ENCODE measurements around the gene SRRT. TPM values are rescaled to one million over a fixed set of nuclear protein-coding genes. Genes with fewer than 3 reads are reported as not detected.

The SRRT gene
- total RNA-seq, 4 donors from 2014 or later = 72.6 to 124 (median 88.6) TPM

DNA sequence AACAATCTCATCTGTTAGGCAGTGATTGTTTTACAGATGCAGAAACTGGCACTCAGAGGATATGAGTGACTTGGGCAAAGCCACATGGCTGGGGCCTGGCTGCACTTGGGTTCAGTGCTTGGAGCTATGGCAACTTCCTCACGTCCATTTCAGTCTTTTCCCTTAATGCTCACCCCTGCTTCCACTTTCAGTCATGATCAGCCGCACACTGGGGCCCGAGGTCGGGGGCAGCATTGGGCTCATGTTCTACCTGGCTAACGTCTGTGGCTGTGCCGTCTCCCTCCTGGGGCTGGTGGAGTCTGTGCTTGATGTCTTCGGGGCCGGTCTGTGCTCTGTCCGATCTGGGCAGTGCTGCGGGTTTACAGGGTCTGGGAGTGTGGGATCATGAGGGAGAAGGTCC lies 19.4 kb upstream of the SRRT start:
- no peak overlapping the region for H3K4me3 ChIP-seq
- 91 to 92% methylated on average over 10 of the region's 10 CpGs for WGBS, 2 donors
- H3K27ac ChIP-seq = no peak overlapping the region
- DNase-seq (ENCODE audit: low spot score in 2 of 2) = no peak
- TF ChIP-seq EP300 (IDR thresholded peaks at IDR 0.05) (no peak), POLR2A (IDR thresholded peaks at IDR 0.05) (no peak)
- TF ChIP-seq, protein P1, sequence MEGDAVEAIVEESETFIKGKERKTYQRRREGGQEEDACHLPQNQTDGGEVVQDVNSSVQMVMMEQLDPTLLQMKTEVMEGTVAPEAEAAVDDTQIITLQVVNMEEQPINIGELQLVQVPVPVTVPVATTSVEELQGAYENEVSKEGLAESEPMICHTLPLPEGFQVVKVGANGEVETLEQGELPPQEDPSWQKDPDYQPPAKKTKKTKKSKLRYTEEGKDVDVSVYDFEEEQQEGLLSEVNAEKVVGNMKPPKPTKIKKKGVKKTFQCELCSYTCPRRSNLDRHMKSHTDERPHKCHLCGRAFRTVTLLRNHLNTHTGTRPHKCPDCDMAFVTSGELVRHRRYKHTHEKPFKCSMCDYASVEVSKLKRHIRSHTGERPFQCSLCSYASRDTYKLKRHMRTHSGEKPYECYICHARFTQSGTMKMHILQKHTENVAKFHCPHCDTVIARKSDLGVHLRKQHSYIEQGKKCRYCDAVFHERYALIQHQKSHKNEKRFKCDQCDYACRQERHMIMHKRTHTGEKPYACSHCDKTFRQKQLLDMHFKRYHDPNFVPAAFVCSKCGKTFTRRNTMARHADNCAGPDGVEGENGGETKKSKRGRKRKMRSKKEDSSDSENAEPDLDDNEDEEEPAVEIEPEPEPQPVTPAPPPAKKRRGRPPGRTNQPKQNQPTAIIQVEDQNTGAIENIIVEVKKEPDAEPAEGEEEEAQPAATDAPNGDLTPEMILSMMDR (IDR thresholded peaks at IDR 0.05) = no peak
- no peaks in the 10 kb centered on the region for H3K9me3 ChIP-seq
- peaks cover 0 to 57% (median 0%) of the 10 kb centered on the region in 3 donors for H3K36me3 ChIP-seq
- no peaks in the 10 kb centered on the region for H3K27me3 ChIP-seq
- peaks cover 0 to 25% (median 3%) of the 10 kb centered on the region in 4 donors for H3K4me1 ChIP-seq

- no peaks in the 10 kb centered on the region for H3K27me3 ChIP-seq
Observed at GRCh38 chr7:100856871-100857282, 18.0 kb upstream of the SRRT start.

DNA sequence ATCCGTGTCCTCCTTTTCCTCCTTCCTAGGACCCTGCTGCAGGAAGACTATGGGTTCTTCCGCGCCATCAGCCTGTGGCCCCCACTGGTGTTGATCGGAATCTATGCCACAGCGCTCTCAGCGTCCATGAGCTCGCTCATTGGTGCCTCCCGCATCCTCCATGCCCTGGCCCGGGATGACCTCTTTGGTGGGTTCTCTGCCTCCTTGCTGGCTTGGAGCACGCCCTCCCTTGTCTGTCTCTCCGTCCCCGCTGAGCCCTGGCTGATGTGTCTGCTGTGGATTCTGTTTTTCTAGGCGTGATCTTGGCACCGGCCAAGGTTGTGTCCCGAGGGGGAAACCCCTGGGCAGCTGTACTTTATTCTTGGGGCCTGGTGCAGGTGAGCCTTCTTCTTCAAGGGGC lies 15.0 kb upstream of the SRRT start:
- 79 to 85% methylated on average over 15 of the region's 15 CpGs for whole genome bisulfite sequencing, 2 donors

More at GRCh38 chr7:100856871-100857282, 18.0 kb upstream of the SRRT start:
- Histone ChIP-seq H3K9me3 (no peaks in the 10 kb centered on the region), H3K4me3 (no peak overlapping the region), H3K27ac (no peak overlapping the region), H3K4me1 (peaks cover 0 to 23% (median 2%) of the 10 kb centered on the region in 4 donors), H3K36me3 (peaks cover 0 to 71% (median 0%) of the 10 kb centered on the region in 3 donors)
- DNase-seq (ENCODE audit: low spot score in 2 of 2) = no peak
- 68 to 78% methylated on average over 16 of the region's 16 CpGs for WGBS, 2 donors
- no peak for TF ChIP-seq EP300 (IDR thresholded peaks at IDR 0.05)
- TF ChIP-seq, protein P1 (IDR thresholded peaks at IDR 0.05) = no peak

DNA sequence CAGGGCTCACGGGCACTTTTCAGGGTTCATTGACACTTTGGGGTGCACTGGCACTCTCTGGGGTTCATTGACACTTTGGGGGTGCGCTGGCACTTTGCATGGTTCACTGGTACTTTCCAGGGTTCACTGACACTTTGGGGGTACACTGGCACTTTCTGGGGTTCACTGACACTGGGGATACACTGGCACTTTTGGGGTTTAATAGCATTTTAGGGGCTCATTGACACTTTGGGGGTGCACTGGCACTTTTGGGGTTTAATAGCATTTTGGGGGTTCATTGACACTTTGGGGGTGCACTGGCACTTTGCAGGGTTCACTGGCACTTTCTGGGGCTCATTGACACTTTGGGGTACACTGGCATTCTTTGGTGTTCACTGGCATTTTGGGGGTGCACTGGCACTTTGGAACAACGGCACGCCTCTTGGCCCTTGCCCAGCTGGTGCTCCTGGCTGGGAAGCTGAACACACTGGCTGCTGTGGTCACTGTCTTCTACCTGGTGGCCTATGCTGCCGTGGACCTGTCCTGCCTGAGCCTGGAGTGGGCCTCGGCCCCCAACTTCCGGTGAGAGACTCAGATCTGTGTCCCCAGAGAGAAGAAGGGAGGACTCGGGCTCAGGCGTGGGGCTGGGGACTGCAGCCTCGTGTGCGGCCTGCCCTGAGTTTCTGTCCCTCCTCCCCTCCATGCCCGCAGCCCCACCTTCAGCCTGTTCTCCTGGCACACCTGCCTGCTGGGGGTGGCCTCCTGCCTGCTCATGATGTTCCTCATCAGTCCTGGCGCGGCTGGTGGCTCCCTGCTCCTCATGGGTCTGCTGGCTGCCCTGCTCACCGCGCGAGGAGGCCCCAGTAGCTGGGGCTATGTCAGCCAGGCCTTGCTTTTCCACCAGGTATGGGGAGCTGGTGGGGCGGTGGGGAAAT lies 13.9 kb upstream of the SRRT start:
- H3K36me3 ChIP-seq = peaks cover 0 to 80% (median 0%) of the 10 kb centered on the region in 3 donors
- no peaks in the 10 kb centered on the region for H3K9me3 ChIP-seq
- peaks cover 0 to 17% (median 9%) of the 10 kb centered on the region in 4 donors for H3K4me1 ChIP-seq
- DNase-seq (ENCODE audit: low spot score in 2 of 2) = no peak
- 91 to 92% methylated on average over 17 to 18 of the region's 18 CpGs for WGBS, 2 donors
- TF ChIP-seq, protein P1 (IDR thresholded peaks at IDR 0.05) = no peak
- TF ChIP-seq POLR2A (IDR thresholded peaks at IDR 0.05) = no peak
- no peaks in the 10 kb centered on the region for H3K27me3 ChIP-seq
- H3K27ac ChIP-seq = no peak overlapping the region
- no peak overlapping the region for H3K4me3 ChIP-seq

More for the DNA sequence above, 15.0 kb upstream of the SRRT start:
- Histone ChIP-seq H3K4me3 (no peak overlapping the region), H3K4me1 (peaks cover 0 to 10% (median 3%) of the 10 kb centered on the region in 4 donors), H3K27me3 (no peaks in the 10 kb centered on the region), H3K36me3 (peaks cover 0 to 88% (median 0%) of the 10 kb centered on the region in 3 donors), H3K27ac (no peak overlapping the region), H3K9me3 (no peaks in the 10 kb centered on the region)
- no peak for DNase-seq (ENCODE audit: low spot score in 2 of 2)
- TF ChIP-seq, protein P1 (IDR thresholded peaks at IDR 0.05) = no peak
- no peak for TF ChIP-seq EP300 (IDR thresholded peaks at IDR 0.05)
- TF ChIP-seq POLR2A (IDR thresholded peaks at IDR 0.05) = no peak

- no peak for DNase-seq (ENCODE audit: low spot score in 2 of 2)
- no peak overlapping the region for H3K27ac ChIP-seq
- WGBS, 2 donors = 85 to 88% methylated on average over 8 to 14 of the region's 14 CpGs
- peaks cover 0 to 23% (median 15%) of the 10 kb centered on the region in 4 donors for H3K4me1 ChIP-seq
- no peaks in the 10 kb centered on the region for H3K9me3 ChIP-seq
- H3K4me3 ChIP-seq = no peak overlapping the region
- no peaks in the 10 kb centered on the region for H3K27me3 ChIP-seq
- TF ChIP-seq EP300 (IDR thresholded peaks at IDR 0.05) (no peak), POLR2A (IDR thresholded peaks at IDR 0.05) (no peak)
- TF ChIP-seq, protein P1 (IDR thresholded peaks at IDR 0.05) = no peak
- peaks cover 0 to 77% (median 0%) of the 10 kb centered on the region in 3 donors for H3K36me3 ChIP-seq
Observed at GRCh38 chr7:100861616-100861985, 13.3 kb upstream of the SRRT start.

Measured in tibial nerve (tissue), 4 donors.